Ishikawa (cell line): ENCODE data around the gene ARL3.
A peak's percentile ranks its signal among the peaks of the same experiment; 100 is the strongest.

Experiments used
- CEBPB ChIP-seq: IDR thresholded peaks from 2 replicates; pipeline ENCODE4 v1.6.1; 2012
- CREB1 ChIP-seq: IDR thresholded peaks from 2 replicates; pipeline ENCODE4 v1.6.1; 2012; ENCODE audit warnings: low read depth
- EGR1 ChIP-seq: IDR thresholded peaks from 2 replicates; pipeline ENCODE4 v1.6.1; 2012
- EP300 ChIP-seq: IDR thresholded peaks from 2 replicates; pipeline ENCODE4 v1.6.1; 2012; ENCODE audit warnings: borderline replicate concordance
- FOXM1 ChIP-seq: IDR thresholded peaks from 2 replicates; pipeline ENCODE4 v1.6.1; 2012; ENCODE audit warnings: low read depth, borderline replicate concordance
- MAX ChIP-seq: IDR thresholded peaks from 2 replicates; pipeline ENCODE4 v1.6.1; 2012
- NFIC ChIP-seq: IDR thresholded peaks from 2 replicates; pipeline ENCODE4 v1.6.1; 2012
- RAD21 ChIP-seq: IDR thresholded peaks from 2 replicates; pipeline ENCODE4 v1.6.1; 2012; ENCODE audit warnings: low read depth
- REST ChIP-seq: IDR thresholded peaks from 2 replicates; pipeline ENCODE4 v1.6.1; 2012; ENCODE audit warnings: low read depth, mild to moderate bottlenecking
- TAF1 ChIP-seq: IDR thresholded peaks from 2 replicates; pipeline ENCODE4 v1.6.1; 2012; ENCODE audit warnings: low read depth, mild to moderate bottlenecking
- TCF12 ChIP-seq: IDR thresholded peaks from 2 replicates; pipeline ENCODE4 v1.6.1; 2012; ENCODE audit warnings: low read depth
- TEAD4 ChIP-seq: IDR thresholded peaks from 2 replicates; pipeline ENCODE4 v1.6.1; 2012
- USF1 ChIP-seq: IDR thresholded peaks from 2 replicates; pipeline ENCODE4 v1.6.1; 2012
- YY1 ChIP-seq: IDR thresholded peaks from 2 replicates; pipeline ENCODE4 v1.6.1; 2012; ENCODE audit warnings: low read depth
- ZBTB7A ChIP-seq: IDR thresholded peaks from 2 replicates; pipeline ENCODE4 v1.6.1; 2012; ENCODE audit warnings: low read depth

Gene ARL3

GRCh38 chr10:102715880-102716279 is 1.7 kb upstream of the ARL3 start:
- TF ChIP-seq CEBPB (no peak), REST (no peak), RAD21 (no peak), EP300 (no peak), ZBTB7A (no peak), TAF1 (no peak), NFIC (no peak), TCF12 (no peak), FOXM1 (no peak), MAX (no peak), USF1 (no peak), EGR1 (no peak), YY1 (no peak), CREB1 (no peak), TEAD4 (no peak)

- TF ChIP-seq YY1 (peak; percentile 82), EP300 (no peak), REST (no peak), CREB1 (no peak), TCF12 (0 out of 2 replicates have a peak, but pooled peaks have one; percentile 13), TAF1 (peak; percentile 86), TEAD4 (0 out of 2 replicates have a peak, but pooled peaks have one; percentile 1), NFIC (0 out of 2 replicates have a peak, but pooled peaks have one; percentile 11), MAX (peak; percentile 96)
These were observed 641 bp upstream of the ARL3 start, which contains the start of gene SFXN2 for GRCh38 chr10:102714621-102715455. Gene SFXN2, plus strand, starts transcription at chr10:102714636. Its CDS starts 12,001 bp downstream, at chr10:102726637.

GRCh38 chr10:102713539-102713813 is 721 bp downstream of the ARL3 start:
- TF ChIP-seq TEAD4 (no peak), CREB1 (no peak), CEBPB (no peak), NFIC (no peak), REST (no peak), YY1 (no peak), TCF12 (no peak), TAF1 (no peak), USF1 (no peak), EP300 (no peak; the same call in 1 of the 2 replicates), RAD21 (no peak), ZBTB7A (no peak)

GRCh38 chr10:102712843-102713538 is 1.2 kb downstream of the ARL3 start:
- no peak for TF ChIP-seq YY1
- no peak for TF ChIP-seq CEBPB
- TF ChIP-seq EP300, result no peak
- no peak for TF ChIP-seq NFIC
- TF ChIP-seq TAF1, result 0 out of 2 replicates have a peak, but pooled peaks have one; percentile 5
